Keratinocyte (primary cell): ENCODE data around the gene TMCO4. TPM values are rescaled to one million over a fixed set of nuclear protein-coding genes. Genes with fewer than 3 reads are reported as not detected.

ENCODE experiments used
- DNase-seq: peaks from one replicate; pipeline ENCODE4 v3.0.0-alpha.2; 2011; ENCODE audit warnings: low read depth, missing footprints, low spot score
- FAIRE-seq: peaks from 2 replicates; lab custom pipeline; 2011; peaks lifted over from hg19 to GRCh38; lab: Jason Lieb, UNC
- H2AFZ ChIP-seq: 2 replicates; pipeline ENCODE4 v1.6.0; 2012; ENCODE audit warnings: low read length, control low read depth, inconsistent platforms; ENCODE audit not compliant: control insufficient read depth
- H3K27ac ChIP-seq: 2 replicates; pipeline ENCODE4 v1.5.1; 2011; ENCODE audit warnings: low read length; ENCODE audit not compliant: control insufficient read depth, insufficient read depth
- H3K27me3 ChIP-seq: 3 replicates; pipeline ENCODE4 v1.6.0; 2011; ENCODE audit warnings: low read length; ENCODE audit not compliant: control insufficient read depth, insufficient read depth; ENCODE audit errors: extremely low read depth
- H3K36me3 ChIP-seq, 2 experiments: 2 replicates in 1 of 2; 3 replicates in 1 of 2; pipeline ENCODE4 v1.5.1; 2011; ENCODE audit warnings: low read length in 2 of 2, mild to moderate bottlenecking in 1 of 2; ENCODE audit not compliant: control insufficient read depth in 2 of 2, insufficient read depth in 2 of 2; ENCODE audit errors: extremely low read depth in 1 of 2
- H3K4me1 ChIP-seq: 3 replicates; pipeline ENCODE4 v1.5.1; 2011; ENCODE audit warnings: low read length; ENCODE audit not compliant: control insufficient read depth, insufficient read depth; ENCODE audit errors: extremely low read depth
- H3K4me2 ChIP-seq: 3 replicates; pipeline ENCODE4 v1.6.0; 2011; ENCODE audit warnings: low read depth, low read length; ENCODE audit not compliant: control insufficient read depth, insufficient read depth; ENCODE audit errors: extremely low read depth
- H3K4me3 ChIP-seq, 3 experiments: fragments of 200-600 bp in 1 of 3; sonication (generic) in 1 of 3; 2 replicates in 2 of 3; 3 replicates in 1 of 3; pipeline ENCODE4 v1.5.1; 2011 to 2016; ENCODE audit warnings: low read length in 3 of 3, mild to moderate bottlenecking in 3 of 3, control low read depth in 2 of 3, inconsistent platforms in 1 of 3, low read depth in 1 of 3, mixed read lengths in 1 of 3, mixed run types in 1 of 3, moderate library complexity in 1 of 3; ENCODE audit not compliant: control insufficient read depth in 2 of 3, insufficient read depth in 2 of 3; ENCODE audit errors: extremely low read depth in 1 of 3
- H3K79me2 ChIP-seq: 2 replicates; pipeline ENCODE4 v1.6.0; 2012; ENCODE audit warnings: low read length; ENCODE audit not compliant: control insufficient read depth, insufficient read depth
- H3K9ac ChIP-seq: 3 replicates; pipeline ENCODE4 v1.6.0; 2011; ENCODE audit warnings: low read length; ENCODE audit not compliant: control insufficient read depth, insufficient read depth; ENCODE audit errors: extremely low read depth
- H3K9me1 ChIP-seq: 3 replicates; pipeline ENCODE4 v1.6.0; 2011; ENCODE audit warnings: low read length; ENCODE audit not compliant: control insufficient read depth, insufficient read depth; ENCODE audit errors: extremely low read depth
- H3K9me3 ChIP-seq: 2 replicates; pipeline ENCODE4 v1.5.1; 2012; ENCODE audit warnings: low read depth, low read length; ENCODE audit not compliant: control insufficient read depth
- H4K20me1 ChIP-seq: 3 replicates; pipeline ENCODE4 v1.6.0; 2011; ENCODE audit warnings: low read length; ENCODE audit not compliant: control insufficient read depth, insufficient read depth; ENCODE audit errors: extremely low read depth
- EZH2 ChIP-seq: IDR thresholded peaks from one replicate; pipeline ENCODE4 v1.6.1; 2012; ENCODE audit warnings: inconsistent platforms, mild to moderate bottlenecking, low read length, moderate library complexity
- dilution Hi-C: fragments of 300-500 bp; cut with MboI; formaldehyde crosslinking; loops from one replicate; pipeline ENCODE4 v1.7.0; 2020; ENCODE audit warnings: low sequenced_read_pairs; ENCODE audit not compliant: extremely low pct_ligation_motif_present
- polyA plus RNA-seq, 5 experiments: library from polyadenylated mRNA; depleted of rRNA in 3 of 5; stranded (reverse) in 3 of 5; stranded (forward) in 1 of 5; unstranded in 1 of 5; fragments of >200 nt; gene quantifications; 1 replicate in 1 of 5; 2 replicates in 3 of 5; 3 replicates in 1 of 5; pipeline versions ENCODE4 v1.2.1 to v1.2.3, GENCODE V29; 2011 to 2012; ENCODE audit warnings: missing spikeins in 2 of 5, low read depth in 1 of 5, low replicate concordance in 1 of 5
- TF ChIP-seq, protein P1 (sequence below), 3 experiments: IDR thresholded peaks in 1 of 3; conservative IDR thresholded peaks in 1 of 3; optimal IDR thresholded peaks in 1 of 3; 2 replicates in 2 of 3; 3 replicates in 1 of 3; pipeline versions ENCODE3 to v1.5.1; 2011; ENCODE audit warnings: low read length in 3 of 3, mild to moderate bottlenecking in 3 of 3, moderate library complexity in 2 of 3, control low read depth in 1 of 3, inconsistent platforms in 1 of 3; ENCODE audit not compliant: insufficient read depth in 2 of 3; ENCODE audit errors: extremely low read depth in 1 of 3

Gene TMCO4
- polyA plus RNA-seq, 1 donor (not counting 4 experiments of a cell fraction or from before 2014, with no cell fraction given): 1.2 TPM

GRCh38 chr1:19703280-19703679 lies 96.4 kb downstream of the TMCO4 start:
- Histone ChIP-seq H3K9me1 (no peaks in the 10 kb centered on the region), H3K36me3 (no peaks in the 10 kb centered on the region), H3K4me2 (no peak overlapping the region), H3K27me3 (no peaks in the 10 kb centered on the region), H3K79me2 (no peaks in the 10 kb centered on the region), H2AFZ (no peak overlapping the region), H3K4me3 (no peak overlapping the region), H3K9me3 (no peaks in the 10 kb centered on the region), H3K9ac (no peak overlapping the region), H4K20me1 (no peaks in the 10 kb centered on the region), H3K27ac (no peak overlapping the region), H3K4me1 (no peaks in the 10 kb centered on the region)
- no peak for FAIRE-seq
- TF ChIP-seq EZH2: no peak
- TF ChIP-seq, protein P1, sequence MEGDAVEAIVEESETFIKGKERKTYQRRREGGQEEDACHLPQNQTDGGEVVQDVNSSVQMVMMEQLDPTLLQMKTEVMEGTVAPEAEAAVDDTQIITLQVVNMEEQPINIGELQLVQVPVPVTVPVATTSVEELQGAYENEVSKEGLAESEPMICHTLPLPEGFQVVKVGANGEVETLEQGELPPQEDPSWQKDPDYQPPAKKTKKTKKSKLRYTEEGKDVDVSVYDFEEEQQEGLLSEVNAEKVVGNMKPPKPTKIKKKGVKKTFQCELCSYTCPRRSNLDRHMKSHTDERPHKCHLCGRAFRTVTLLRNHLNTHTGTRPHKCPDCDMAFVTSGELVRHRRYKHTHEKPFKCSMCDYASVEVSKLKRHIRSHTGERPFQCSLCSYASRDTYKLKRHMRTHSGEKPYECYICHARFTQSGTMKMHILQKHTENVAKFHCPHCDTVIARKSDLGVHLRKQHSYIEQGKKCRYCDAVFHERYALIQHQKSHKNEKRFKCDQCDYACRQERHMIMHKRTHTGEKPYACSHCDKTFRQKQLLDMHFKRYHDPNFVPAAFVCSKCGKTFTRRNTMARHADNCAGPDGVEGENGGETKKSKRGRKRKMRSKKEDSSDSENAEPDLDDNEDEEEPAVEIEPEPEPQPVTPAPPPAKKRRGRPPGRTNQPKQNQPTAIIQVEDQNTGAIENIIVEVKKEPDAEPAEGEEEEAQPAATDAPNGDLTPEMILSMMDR (optimal IDR thresholded peaks at IDR 0.05 in 1 of 3, IDR thresholded peaks at IDR 0.05 in 1 of 3, conservative IDR thresholded peaks at IDR 0.05 in 1 of 3; ENCODE audit: extremely low read depth in 1 of 3, insufficient read depth in 2 of 3, low read length in 3 of 3): no peak
- DNase-seq: no peak
- dilution Hi-C loops: no loop called here

DNA sequence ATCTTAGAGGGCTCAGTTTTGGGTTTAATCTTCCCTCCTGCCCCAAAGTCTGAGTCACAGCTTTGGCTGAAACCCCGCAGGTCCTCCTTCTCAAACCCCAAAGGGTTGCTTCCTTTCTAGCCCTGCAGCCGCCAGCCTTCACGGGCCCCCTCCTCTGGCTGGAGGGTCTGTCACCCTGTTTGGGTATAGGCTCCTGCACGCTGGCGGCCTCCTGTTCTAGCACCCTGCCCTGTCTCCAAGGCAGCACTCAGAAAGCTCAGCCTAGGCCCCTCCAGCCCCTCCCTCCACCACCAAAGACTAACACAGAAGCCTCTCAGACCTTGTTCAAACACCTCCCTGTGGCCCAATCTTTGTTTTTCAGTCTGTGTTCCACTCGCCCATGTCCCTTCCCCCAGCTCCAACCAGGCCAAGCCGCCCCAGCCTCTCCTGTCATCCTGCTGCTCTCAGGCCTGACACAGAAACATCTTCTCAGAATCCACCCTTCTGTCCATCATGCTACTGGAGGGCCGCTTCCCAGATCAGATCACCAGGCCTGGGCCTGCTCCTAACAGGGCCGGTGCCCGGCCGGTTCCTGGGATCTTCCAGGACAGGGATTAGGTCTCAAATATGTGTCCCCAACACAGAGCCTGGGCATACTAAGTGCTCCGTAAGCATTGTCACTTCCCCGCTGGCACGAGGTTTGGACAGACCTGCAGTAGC lies 99.5 kb downstream of the TMCO4 start:
- Histone ChIP-seq H3K27me3 (no peaks in the 10 kb centered on the region), H3K79me2 (no peaks in the 10 kb centered on the region), H3K9me3 (no peaks in the 10 kb centered on the region), H4K20me1 (no peaks in the 10 kb centered on the region), H3K4me1 (no peaks in the 10 kb centered on the region), H2AFZ (no peak overlapping the region), H3K27ac (no peak overlapping the region), H3K9me1 (no peaks in the 10 kb centered on the region), H3K4me2 (no peak overlapping the region), H3K4me3 (no peak overlapping the region), H3K36me3 (no peaks in the 10 kb centered on the region), H3K9ac (no peak overlapping the region)
- dilution Hi-C loops: no loop called here
- DNase-seq (no peak), FAIRE-seq (no peak)
- TF ChIP-seq EZH2: no peak
- TF ChIP-seq, protein P1 (optimal IDR thresholded peaks at IDR 0.05 in 1 of 3, IDR thresholded peaks at IDR 0.05 in 1 of 3, conservative IDR thresholded peaks at IDR 0.05 in 1 of 3; ENCODE audit: extremely low read depth in 1 of 3, insufficient read depth in 2 of 3, low read length in 3 of 3): no peak
